ENCODE results near the gene CD4. TPM values are rescaled to one million over a fixed set of nuclear protein-coding genes. Genes with fewer than 3 reads are reported as not detected.

The CD4 gene
- total and polyA plus RNA-seq, 2 donors (not counting 3 experiments of a cell fraction or from before 2014, with no cell fraction given), result not detected

DNA sequence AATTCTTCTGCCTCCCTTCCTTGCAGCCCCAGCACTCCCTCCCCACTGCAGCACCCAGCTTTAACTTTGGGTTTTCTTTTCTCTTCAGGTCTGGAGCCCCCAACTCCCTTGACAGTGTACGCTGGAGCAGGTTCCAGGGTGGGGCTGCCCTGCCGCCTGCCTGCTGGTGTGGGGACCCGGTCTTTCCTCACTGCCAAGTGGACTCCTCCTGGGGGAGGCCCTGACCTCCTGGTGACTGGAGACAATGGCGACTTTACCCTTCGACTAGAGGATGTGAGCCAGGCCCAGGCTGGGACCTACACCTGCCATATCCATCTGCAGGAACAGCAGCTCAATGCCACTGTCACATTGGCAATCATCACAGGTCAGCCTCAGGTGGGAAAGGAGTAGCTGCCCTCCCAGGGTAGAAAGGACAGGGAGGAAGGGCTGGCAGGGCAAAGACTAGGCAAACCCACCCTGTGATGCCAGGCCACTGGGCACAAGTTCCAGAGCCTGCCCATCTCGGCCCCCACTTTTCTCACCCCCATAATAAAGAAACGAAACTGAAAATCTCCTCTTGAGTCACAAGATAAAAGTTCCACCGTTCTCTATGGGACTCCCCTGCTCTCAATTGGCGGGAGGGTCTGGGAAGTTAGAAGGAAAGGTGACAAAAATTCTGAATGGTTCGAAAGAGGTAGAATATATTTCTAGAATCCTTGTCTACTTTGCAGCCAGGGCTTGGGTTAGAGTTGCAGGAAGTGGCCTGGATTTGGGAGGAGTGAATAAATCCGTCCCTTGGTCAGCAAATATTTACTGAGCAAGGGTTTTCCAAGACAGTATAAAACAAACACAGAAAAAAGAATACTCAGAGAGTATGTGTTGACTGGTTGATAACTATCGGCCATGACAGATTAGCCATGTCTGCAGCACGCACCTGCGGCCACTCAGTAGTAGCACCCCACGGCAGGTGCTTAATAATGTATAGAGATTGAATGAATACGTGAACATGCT is 13.8 kb upstream of the CD4 start:
- BruUV-seq (replicated peaks), result no TSS peak

More for the DNA sequence above, 13.8 kb upstream of the CD4 start:
- dilution Hi-C loops (cut with MboI; ENCODE audit: extremely low pct_ligation_motif_present, low sequenced_read_pairs), result no loop called here
- Histone ChIP-seq H3K4me2 (ENCODE audit: insufficient read depth, low read length) (no peak overlapping the region), H3K9me3 (replicated peaks; ENCODE audit: control insufficient read depth, insufficient read depth, low read length) (no peaks in the 10 kb centered on the region), H3K9ac (replicated peaks; ENCODE audit: extremely low read depth, insufficient read depth, low read length) (no peak overlapping the region), H3K9me1 (replicated peaks; ENCODE audit: control insufficient read depth, extremely low read depth, insufficient read depth, low read length) (no peaks in the 10 kb centered on the region), H3K36me3 (ENCODE audit: control insufficient read depth in 2 of 2, extremely low read depth in 1 of 2, insufficient read depth in 2 of 2, low read length in 2 of 2) (peaks cover 0 to 16% of the 10 kb centered on the region in 2 experiments), H3K27ac (ENCODE audit: insufficient read depth, low read depth, low read length) (no peak overlapping the region), H2AFZ (ENCODE audit: low read depth, low read length) (no peak overlapping the region), H3K27me3 (ENCODE audit: control insufficient read depth in 2 of 2, insufficient read depth in 2 of 2, low read length in 2 of 2) (no peaks in the 10 kb centered on the region), H3K4me1 (ENCODE audit: control insufficient read depth, extremely low read depth, insufficient read depth, low read length) (peaks cover 5% of the 10 kb centered on the region), H3K79me2 (ENCODE audit: control insufficient read depth, insufficient read depth, low read length) (no peaks in the 10 kb centered on the region), H3K4me3 (replicated peaks in 1 of 3; ENCODE audit: insufficient read depth in 1 of 3, low read depth in 1 of 3, low read length in 3 of 3) (no peak overlapping the region), H4K20me1 (replicated peaks; ENCODE audit: control insufficient read depth, extremely low read depth, insufficient read depth, low read length) (no peaks in the 10 kb centered on the region)
- intact Hi-C loops (cut with micrococcal nuclease), result loop anchor here (5.0 kb wide), 1 partner anchor 88 kb away; the partner anchor contains the start of gene ZNF384
- POLR2A ChIA-PET, result interaction anchor here (0.9 kb wide), 1 partner anchor 10 kb away, joined by 3 read pairs; the partner anchor contains the start of gene PTMS
- TF ChIP-seq, protein P1, sequence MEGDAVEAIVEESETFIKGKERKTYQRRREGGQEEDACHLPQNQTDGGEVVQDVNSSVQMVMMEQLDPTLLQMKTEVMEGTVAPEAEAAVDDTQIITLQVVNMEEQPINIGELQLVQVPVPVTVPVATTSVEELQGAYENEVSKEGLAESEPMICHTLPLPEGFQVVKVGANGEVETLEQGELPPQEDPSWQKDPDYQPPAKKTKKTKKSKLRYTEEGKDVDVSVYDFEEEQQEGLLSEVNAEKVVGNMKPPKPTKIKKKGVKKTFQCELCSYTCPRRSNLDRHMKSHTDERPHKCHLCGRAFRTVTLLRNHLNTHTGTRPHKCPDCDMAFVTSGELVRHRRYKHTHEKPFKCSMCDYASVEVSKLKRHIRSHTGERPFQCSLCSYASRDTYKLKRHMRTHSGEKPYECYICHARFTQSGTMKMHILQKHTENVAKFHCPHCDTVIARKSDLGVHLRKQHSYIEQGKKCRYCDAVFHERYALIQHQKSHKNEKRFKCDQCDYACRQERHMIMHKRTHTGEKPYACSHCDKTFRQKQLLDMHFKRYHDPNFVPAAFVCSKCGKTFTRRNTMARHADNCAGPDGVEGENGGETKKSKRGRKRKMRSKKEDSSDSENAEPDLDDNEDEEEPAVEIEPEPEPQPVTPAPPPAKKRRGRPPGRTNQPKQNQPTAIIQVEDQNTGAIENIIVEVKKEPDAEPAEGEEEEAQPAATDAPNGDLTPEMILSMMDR (IDR thresholded peaks at IDR 0.05; ENCODE audit: extremely low read depth in 1 of 2, insufficient read depth in 1 of 2, low read depth in 1 of 2, low read length in 2 of 2), result no peak
- TF ChIP-seq GATA2 (IDR thresholded peaks at IDR 0.05; ENCODE audit: insufficient read depth, insufficient read length, low read depth, low read length), result no peak
- TF ChIP-seq FOS (IDR thresholded peaks at IDR 0.05; ENCODE audit: borderline replicate concordance, insufficient read depth, low read length), result no peak
- no peak for TF ChIP-seq MYC (IDR thresholded peaks at IDR 0.05; ENCODE audit: low read depth, low read length)
- TF ChIP-seq, protein P2, sequence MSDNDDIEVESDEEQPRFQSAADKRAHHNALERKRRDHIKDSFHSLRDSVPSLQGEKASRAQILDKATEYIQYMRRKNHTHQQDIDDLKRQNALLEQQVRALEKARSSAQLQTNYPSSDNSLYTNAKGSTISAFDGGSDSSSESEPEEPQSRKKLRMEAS (IDR thresholded peaks at IDR 0.05; ENCODE audit: insufficient read depth, insufficient read length), result no peak
- no peak for DNase-seq (ENCODE audit: low read depth, low spot score)
- FAIRE-seq, result no peak
- CTCF ChIA-PET, result interaction anchor here (2.4 to 9.5 kb wide), 3 partner anchors 8 to 22 kb away, joined by 17 to 107 read pairs (median 70); partner anchors contain the start of genes MLF2 and PTMS
